GM08714 (cell line): ENCODE data around the gene RNF115.
"Not testable (repeated sequence)": the region's sequence is repeated elsewhere in the genome, so short reads cannot be mapped to it uniquely, and the experiment has no call there.

Experiments used
- H3K4me3 ChIP-seq: fragments of 200-500 bp; sonication (Bioruptor generic); 2 replicates; pipeline ENCODE4 v1.5.1; 2014; ENCODE audit warnings: mild to moderate bottlenecking, low read length, inconsistent platforms
- ZNF274 ChIP-seq: IDR thresholded peaks from 2 replicates; pipeline ENCODE4 v1.6.1; 2012; ENCODE audit warnings: mild to moderate bottlenecking, low read depth, low read length

RNF115 gene

GRCh38 chr1:145805057-145805456, 18.8 kb downstream of the RNF115 start:
- no peak for TF ChIP-seq ZNF274
- no peak overlapping the region for H3K4me3 ChIP-seq

- H3K4me3 ChIP-seq = no peak overlapping the region
- TF ChIP-seq ZNF274 = no peak
These were observed 19.5 kb downstream of the RNF115 start for GRCh38 chr1:145804235-145805045.

- TF ChIP-seq ZNF274 = no peak
- H3K4me3 ChIP-seq = no peak overlapping the region
These were observed 24.1 kb downstream of the RNF115 start for GRCh38 chr1:145799806-145800205.

GRCh38 chr1:145796753-145797152, 27.1 kb downstream of the RNF115 start:
- no peak for TF ChIP-seq ZNF274
- no peak overlapping the region for H3K4me3 ChIP-seq

GRCh38 chr1:145795257-145795881, 28.5 kb downstream of the RNF115 start:
- H3K4me3 ChIP-seq = no peak overlapping the region
- TF ChIP-seq ZNF274 = no peak

GRCh38 chr1:145792484-145792883, 31.4 kb downstream of the RNF115 start:
- no peak for TF ChIP-seq ZNF274
- no peak overlapping the region for H3K4me3 ChIP-seq

- H3K4me3 ChIP-seq = not testable (repeated sequence)
These were observed 32.0 kb downstream of the RNF115 start for GRCh38 chr1:145791860-145792259.

GRCh38 chr1:145788580-145788979, 35.3 kb downstream of the RNF115 start:
- H3K4me3 ChIP-seq = no peak overlapping the region
- no peak for TF ChIP-seq ZNF274

- TF ChIP-seq ZNF274 = no peak
- no peak overlapping the region for H3K4me3 ChIP-seq
These were observed 37.6 kb downstream of the RNF115 start for GRCh38 chr1:145786271-145786670.

GRCh38 chr1:145785547-145785946, 38.3 kb downstream of the RNF115 start:
- no peak overlapping the region for H3K4me3 ChIP-seq
- no peak for TF ChIP-seq ZNF274

GRCh38 chr1:145784409-145784808, 39.5 kb downstream of the RNF115 start:
- no peak for TF ChIP-seq ZNF274
- no peak overlapping the region for H3K4me3 ChIP-seq

- no peak for TF ChIP-seq ZNF274
- no peak overlapping the region for H3K4me3 ChIP-seq
These were observed 41.4 kb downstream of the RNF115 start for GRCh38 chr1:145782272-145783099.

- no peak overlapping the region for H3K4me3 ChIP-seq
- TF ChIP-seq ZNF274 = no peak
These were observed 45.8 kb downstream of the RNF115 start for GRCh38 chr1:145778146-145778540.

- TF ChIP-seq ZNF274 = no peak
- no peak overlapping the region for H3K4me3 ChIP-seq
These were observed 46.3 kb downstream of the RNF115 start for GRCh38 chr1:145777357-145778145.
